ENCODE data around the gene MBP. TPM values are rescaled to one million over a fixed set of nuclear protein-coding genes. Genes with fewer than 3 reads are reported as not detected.

MBP gene
- total RNA-seq, 2 donors from 2014 or later = 41.7 to 42.2 TPM

DNA sequence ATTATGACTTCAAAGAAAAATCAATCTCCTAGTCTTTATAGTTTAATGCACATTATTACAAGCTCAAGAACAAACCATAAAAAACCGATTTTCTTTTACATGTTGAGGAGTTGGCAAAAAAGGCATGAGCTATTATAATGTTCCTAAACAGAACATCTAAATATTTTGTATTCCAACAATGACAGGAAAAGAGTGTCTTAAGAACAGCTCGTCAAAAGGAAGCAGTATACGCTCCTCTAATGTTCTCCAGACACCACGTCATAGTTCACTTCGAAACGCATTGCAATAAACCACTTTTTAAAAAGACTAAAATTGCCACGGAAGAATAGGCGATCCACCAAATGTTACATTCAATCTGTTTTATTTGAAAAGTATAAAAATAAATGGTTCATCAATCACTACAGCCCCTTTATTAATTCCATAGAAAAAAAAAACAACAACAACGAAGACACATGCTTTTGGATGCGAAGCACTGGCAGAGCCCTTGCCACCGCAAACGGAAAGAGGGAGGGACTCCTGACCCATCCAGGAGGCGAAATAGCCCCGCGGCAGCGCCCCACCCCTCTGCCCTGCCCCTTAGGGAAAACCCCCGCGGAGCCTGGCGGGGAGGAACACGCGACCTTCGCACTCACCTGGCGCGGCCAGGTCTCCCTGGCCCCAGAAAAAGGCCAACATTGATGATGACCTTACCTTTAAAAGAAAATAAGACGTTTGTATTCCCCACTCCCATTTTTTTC is 45.8 kb downstream of the MBP start:
- ATAC-seq (ENCODE audit: insufficient number of reproducible peaks, low FRiP score, low read depth) (no peak), DNase-seq (ENCODE audit: low spot score) (no peak)
- Histone ChIP-seq H3K36me3 (no peaks in the 10 kb centered on the region), H3K4me3 (peak overlapping the region; percentile 67), H3K4me1 (ENCODE audit: control insufficient read depth in 1 of 2, low read depth in 2 of 2) (peaks cover 26 to 64% of the 10 kb centered on the region in 2 donors), H3K27me3 (replicated peaks; ENCODE audit: insufficient read depth) (no peaks in the 10 kb centered on the region), H3K27ac (peak overlapping the region; percentile 12 to 44), H3K9me3 (no peaks in the 10 kb centered on the region)
- TF ChIP-seq, protein P1, sequence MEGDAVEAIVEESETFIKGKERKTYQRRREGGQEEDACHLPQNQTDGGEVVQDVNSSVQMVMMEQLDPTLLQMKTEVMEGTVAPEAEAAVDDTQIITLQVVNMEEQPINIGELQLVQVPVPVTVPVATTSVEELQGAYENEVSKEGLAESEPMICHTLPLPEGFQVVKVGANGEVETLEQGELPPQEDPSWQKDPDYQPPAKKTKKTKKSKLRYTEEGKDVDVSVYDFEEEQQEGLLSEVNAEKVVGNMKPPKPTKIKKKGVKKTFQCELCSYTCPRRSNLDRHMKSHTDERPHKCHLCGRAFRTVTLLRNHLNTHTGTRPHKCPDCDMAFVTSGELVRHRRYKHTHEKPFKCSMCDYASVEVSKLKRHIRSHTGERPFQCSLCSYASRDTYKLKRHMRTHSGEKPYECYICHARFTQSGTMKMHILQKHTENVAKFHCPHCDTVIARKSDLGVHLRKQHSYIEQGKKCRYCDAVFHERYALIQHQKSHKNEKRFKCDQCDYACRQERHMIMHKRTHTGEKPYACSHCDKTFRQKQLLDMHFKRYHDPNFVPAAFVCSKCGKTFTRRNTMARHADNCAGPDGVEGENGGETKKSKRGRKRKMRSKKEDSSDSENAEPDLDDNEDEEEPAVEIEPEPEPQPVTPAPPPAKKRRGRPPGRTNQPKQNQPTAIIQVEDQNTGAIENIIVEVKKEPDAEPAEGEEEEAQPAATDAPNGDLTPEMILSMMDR (IDR thresholded peaks at IDR 0.05) = no peak

DNA sequence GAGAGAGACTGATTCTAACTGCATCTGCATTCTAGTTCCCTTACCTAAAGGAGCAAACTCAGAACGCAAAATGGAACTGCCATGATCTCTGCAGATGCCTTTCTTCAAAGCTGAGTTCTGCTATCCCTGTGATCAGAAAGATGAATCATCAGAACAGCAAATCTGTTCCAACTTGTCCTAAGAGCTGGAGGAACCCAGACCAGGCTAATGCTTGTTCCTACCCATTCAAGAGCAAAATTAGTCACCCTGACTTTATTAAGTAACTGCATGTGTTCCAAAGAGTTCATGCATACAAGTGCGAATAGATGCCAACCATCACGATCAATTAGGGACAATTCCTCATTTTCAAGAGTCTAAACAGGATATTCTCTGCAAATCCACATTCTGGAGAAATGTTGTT is 46.5 kb downstream of the MBP start:
- H3K4me3 ChIP-seq = no peak overlapping the region
- DNase-seq (ENCODE audit: low spot score) = no peak
- no peaks in the 10 kb centered on the region for H3K27me3 ChIP-seq (replicated peaks; ENCODE audit: insufficient read depth)
- H3K4me1 ChIP-seq (ENCODE audit: control insufficient read depth in 1 of 2, low read depth in 2 of 2) = peaks cover 26 to 64% of the 10 kb centered on the region in 2 donors
- H3K9me3 ChIP-seq = no peaks in the 10 kb centered on the region
- H3K36me3 ChIP-seq = no peaks in the 10 kb centered on the region
- TF ChIP-seq, protein P1 (IDR thresholded peaks at IDR 0.05) = no peak
- H3K27ac ChIP-seq = peak overlapping the region in 1 of 2 donors; percentile 28
- ATAC-seq (ENCODE audit: insufficient number of reproducible peaks, low FRiP score, low read depth) = peak; percentile 68

DNA sequence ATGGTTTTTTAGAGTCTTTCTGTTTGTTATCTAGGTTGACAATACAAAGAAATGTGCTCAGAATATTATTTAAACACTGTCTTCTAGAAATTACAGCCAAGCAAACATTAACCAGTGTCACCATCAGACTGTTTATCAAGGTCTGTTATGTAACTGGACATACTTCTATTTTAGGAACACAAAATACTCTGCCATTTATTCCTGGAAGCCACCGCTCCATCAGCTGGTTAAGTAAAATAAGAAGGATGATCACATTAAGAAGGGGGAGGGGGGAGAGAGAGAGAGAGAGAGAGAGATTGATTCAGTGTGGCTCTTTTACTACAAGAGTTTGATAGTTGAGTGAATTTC is 47.9 kb downstream of the MBP start:
- no peaks in the 10 kb centered on the region for H3K27me3 ChIP-seq (replicated peaks; ENCODE audit: insufficient read depth)
- no peak for DNase-seq (ENCODE audit: low spot score)
- no peaks in the 10 kb centered on the region for H3K36me3 ChIP-seq
- ATAC-seq (ENCODE audit: insufficient number of reproducible peaks, low FRiP score, low read depth) = peak; percentile 38
- no peaks in the 10 kb centered on the region for H3K9me3 ChIP-seq
- TF ChIP-seq, protein P1 (IDR thresholded peaks at IDR 0.05) = no peak
- H3K27ac ChIP-seq = peak overlapping the region; percentile 28 to 52
- peaks cover 29 to 59% of the 10 kb centered on the region in 2 donors for H3K4me1 ChIP-seq (ENCODE audit: control insufficient read depth in 1 of 2, low read depth in 2 of 2)
- no peak overlapping the region for H3K4me3 ChIP-seq

DNA sequence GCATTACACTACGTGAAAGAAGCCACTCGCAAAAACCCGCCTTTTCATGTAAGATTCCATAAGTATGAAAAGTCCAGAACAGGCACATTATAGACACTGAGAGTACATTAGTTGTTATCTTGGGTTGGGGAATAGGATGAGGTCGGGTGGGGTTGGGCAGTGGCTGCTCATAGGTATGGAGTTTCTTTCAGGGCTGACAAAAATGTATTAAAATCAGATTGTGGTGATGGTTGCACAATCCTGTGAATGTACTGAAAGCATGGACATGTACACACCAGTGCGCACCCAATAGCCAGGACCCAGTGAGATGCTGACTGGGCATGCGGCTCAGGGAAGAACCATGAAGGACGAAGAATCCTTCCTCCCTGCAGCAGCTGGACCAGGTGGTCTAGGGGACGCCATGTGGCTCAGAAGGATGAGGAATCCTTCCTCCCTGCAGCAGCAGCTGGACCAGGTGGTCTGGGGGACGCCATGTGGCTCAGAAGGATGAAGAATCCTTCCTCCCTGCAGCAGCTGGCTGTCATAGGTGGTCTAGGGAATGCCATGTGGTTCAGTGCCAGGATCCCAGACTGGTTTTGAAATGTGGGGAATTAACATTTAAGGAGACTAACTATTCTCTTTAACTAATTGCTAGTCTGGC is 50.1 kb downstream of the MBP start:
- no peak overlapping the region for H3K4me3 ChIP-seq
- no peaks in the 10 kb centered on the region for H3K27me3 ChIP-seq (replicated peaks; ENCODE audit: insufficient read depth)
- DNase-seq (ENCODE audit: low spot score) (no peak), ATAC-seq (ENCODE audit: insufficient number of reproducible peaks, low FRiP score, low read depth) (no peak)
- no peaks in the 10 kb centered on the region for H3K36me3 ChIP-seq
- TF ChIP-seq, protein P1 (IDR thresholded peaks at IDR 0.05) = no peak
- no peaks in the 10 kb centered on the region for H3K9me3 ChIP-seq
- H3K27ac ChIP-seq = no peak overlapping the region
- peaks cover 25 to 45% of the 10 kb centered on the region in 2 donors for H3K4me1 ChIP-seq (ENCODE audit: control insufficient read depth in 1 of 2, low read depth in 2 of 2)

DNA sequence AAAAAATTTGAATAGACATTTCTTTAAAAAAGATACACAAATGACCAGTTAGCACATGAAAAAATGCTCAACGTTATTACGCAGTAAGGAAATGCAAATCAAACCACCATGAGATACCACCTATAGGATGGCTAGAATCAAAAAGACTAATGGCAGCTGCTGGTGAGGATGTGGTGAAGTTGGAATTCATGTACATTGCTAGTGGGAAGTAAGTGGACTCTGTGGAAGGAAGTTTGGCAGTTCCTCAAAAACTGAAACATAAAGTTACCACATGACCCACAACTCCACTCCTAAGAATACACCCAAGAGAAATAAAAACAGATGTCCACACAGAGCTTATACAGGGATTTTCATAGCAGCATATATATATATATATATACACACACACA is 51.2 kb downstream of the MBP start:
- DNase-seq (ENCODE audit: low spot score) = no peak
- no peak for ATAC-seq (ENCODE audit: insufficient number of reproducible peaks, low FRiP score, low read depth)
- no peaks in the 10 kb centered on the region for H3K36me3 ChIP-seq
- no peaks in the 10 kb centered on the region for H3K27me3 ChIP-seq (replicated peaks; ENCODE audit: insufficient read depth)
- H3K4me3 ChIP-seq = no peak overlapping the region
- TF ChIP-seq, protein P1 (IDR thresholded peaks at IDR 0.05) = no peak
- peaks cover 20 to 35% of the 10 kb centered on the region in 2 donors for H3K4me1 ChIP-seq (ENCODE audit: control insufficient read depth in 1 of 2, low read depth in 2 of 2)
- H3K9me3 ChIP-seq = no peaks in the 10 kb centered on the region
- H3K27ac ChIP-seq = no peak overlapping the region

All from thoracic aorta (tissue), 2 donors.